ENCODE data around the gene METTL26.

DNA sequence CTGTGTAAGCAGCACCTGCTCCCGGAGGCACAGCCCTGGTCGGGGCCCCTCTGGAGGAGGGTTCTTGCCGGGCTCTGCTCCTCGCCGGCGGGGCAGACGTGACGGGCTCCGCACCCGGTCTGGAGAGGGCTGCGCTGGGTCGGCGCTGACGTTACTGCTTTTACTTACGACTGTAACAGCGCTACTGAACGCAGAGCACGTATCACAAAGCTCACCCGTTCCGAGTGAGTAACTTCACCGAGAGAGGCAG lies 47.5 kb downstream of the METTL26 start:
- TF ChIP-seq EZH2 (optimal IDR thresholded peaks at IDR 0.05; ENCODE audit: low read depth, low read length), result no peak
- no peak for TF ChIP-seq EZH2phosphoT487 (IDR thresholded peaks at IDR 0.05; ENCODE audit: low read length)

Measured in MM.1S (cell line).